Stimulated activated naive B cell treated with anti-CD40 and anti-IgM and Interleukin-4, amounts not matched to agents 10 μg/mL and 1 μg/mL and 100 μg/mL, for 72 hours (primary cell): ENCODE measurements around the gene TSHZ2.

ENCODE experiments used
- ATAC-seq, 2 donors: fragments of 150-1000 bp; cut with Tn5 transposase; replicated peaks; 2 replicates each; pipeline ENCODE4 v1.10.0; 2021; ENCODE audit warnings: moderate library complexity in 1 of 2
- DNase-seq: peaks from one replicate; pipeline ENCODE4 v3.0.0; 2021
- H3K27ac Mint-ChIP-seq: one replicate; pipeline ENCODE4 v1.8.0; 2022; ENCODE audit warnings: mild to moderate bottlenecking, mixed read lengths
- H3K27me3 Mint-ChIP-seq, 2 donors: one replicate each; pipeline ENCODE4 v1.8.0; 2022; ENCODE audit warnings: mixed read lengths in 2 of 2
- H3K36me3 Mint-ChIP-seq, 2 donors: one replicate each; pipeline ENCODE4 v1.8.0; 2022; ENCODE audit warnings: mixed read lengths in 2 of 2, mild to moderate bottlenecking in 1 of 2
- H3K4me1 Mint-ChIP-seq, 2 donors: one replicate each; pipeline ENCODE4 v1.8.0; 2022; ENCODE audit warnings: mixed read lengths in 2 of 2, mild to moderate bottlenecking in 1 of 2
- H3K4me3 Mint-ChIP-seq, 2 donors: one replicate each; pipeline ENCODE4 v1.8.0; 2022; ENCODE audit warnings: mild to moderate bottlenecking in 2 of 2, mixed read lengths in 2 of 2, moderate library complexity in 1 of 2
- H3K9me3 Mint-ChIP-seq, 2 donors: one replicate each; pipeline ENCODE4 v1.8.0; 2022; ENCODE audit warnings: mixed read lengths in 2 of 2, mild to moderate bottlenecking in 1 of 2

The TSHZ2 gene

GRCh38 chr20:53097371-53097770 is 125.2 kb downstream of the TSHZ2 start:
- no peaks in the 10 kb centered on the region for H3K4me1 Mint-ChIP-seq
- DNase-seq: no peak
- H3K9me3 Mint-ChIP-seq: peaks cover 1 to 4% of the 10 kb centered on the region in 2 donors
- no peaks in the 10 kb centered on the region for H3K36me3 Mint-ChIP-seq
- H3K27ac Mint-ChIP-seq: no peak overlapping the region
- H3K4me3 Mint-ChIP-seq: no peak overlapping the region
- H3K27me3 Mint-ChIP-seq: peaks cover 0 to 8% of the 10 kb centered on the region in 2 donors
- no peak for ATAC-seq

GRCh38 chr20:53097791-53098190 is 125.6 kb downstream of the TSHZ2 start:
- DNase-seq (no peak), ATAC-seq (no peak)
- no peak overlapping the region for H3K4me3 Mint-ChIP-seq
- peak overlapping the region; percentile 32 for H3K27ac Mint-ChIP-seq
- H3K4me1 Mint-ChIP-seq: no peaks in the 10 kb centered on the region
- H3K9me3 Mint-ChIP-seq: peaks cover 1 to 4% of the 10 kb centered on the region in 2 donors
- no peaks in the 10 kb centered on the region for H3K36me3 Mint-ChIP-seq
- peaks cover 0 to 8% of the 10 kb centered on the region in 2 donors for H3K27me3 Mint-ChIP-seq

- DNase-seq: no peak
- no peak for ATAC-seq
- Mint-ChIP-seq H3K9me3 (peaks cover 1 to 4% of the 10 kb centered on the region in 2 donors), H3K36me3 (no peaks in the 10 kb centered on the region), H3K4me1 (no peaks in the 10 kb centered on the region), H3K27ac (no peak overlapping the region), H3K27me3 (peaks cover 0 to 8% of the 10 kb centered on the region in 2 donors), H3K4me3 (no peak overlapping the region)
These were observed 126.5 kb downstream of the TSHZ2 start for GRCh38 chr20:53098621-53099020.

- Mint-ChIP-seq H3K4me1 (no peaks in the 10 kb centered on the region), H3K9me3 (peaks cover 1 to 4% of the 10 kb centered on the region in 2 donors), H3K27ac (no peak overlapping the region), H3K36me3 (no peaks in the 10 kb centered on the region), H3K27me3 (peaks cover 0 to 8% of the 10 kb centered on the region in 2 donors), H3K4me3 (no peak overlapping the region)
- DNase-seq (no peak), ATAC-seq (no peak)
These were observed 127.7 kb downstream of the TSHZ2 start for GRCh38 chr20:53099856-53100255.

- ATAC-seq (no peak), DNase-seq (no peak)
- H3K4me3 Mint-ChIP-seq: no peak overlapping the region
- H3K36me3 Mint-ChIP-seq: no peaks in the 10 kb centered on the region
- peaks cover 1 to 4% of the 10 kb centered on the region in 2 donors for H3K9me3 Mint-ChIP-seq
- peaks cover 0 to 4% of the 10 kb centered on the region in 2 donors for H3K27me3 Mint-ChIP-seq
- H3K4me1 Mint-ChIP-seq: no peaks in the 10 kb centered on the region
- no peak overlapping the region for H3K27ac Mint-ChIP-seq
These were observed 128.3 kb downstream of the TSHZ2 start for GRCh38 chr20:53100476-53100911.

- H3K4me1 Mint-ChIP-seq: no peaks in the 10 kb centered on the region
- peaks cover 1 to 4% of the 10 kb centered on the region in 2 donors for H3K9me3 Mint-ChIP-seq
- peaks cover 0 to 4% of the 10 kb centered on the region in 2 donors for H3K27me3 Mint-ChIP-seq
- ATAC-seq (no peak), DNase-seq (no peak)
- H3K27ac Mint-ChIP-seq: no peak overlapping the region
- H3K4me3 Mint-ChIP-seq: no peak overlapping the region
- no peaks in the 10 kb centered on the region for H3K36me3 Mint-ChIP-seq
These were observed 130.0 kb downstream of the TSHZ2 start for GRCh38 chr20:53101992-53102760.

GRCh38 chr20:53103124-53103523 is 131.0 kb downstream of the TSHZ2 start:
- H3K4me3 Mint-ChIP-seq: no peak overlapping the region
- peaks cover 1 to 4% of the 10 kb centered on the region in 2 donors for H3K9me3 Mint-ChIP-seq
- ATAC-seq (no peak), DNase-seq (no peak)
- H3K4me1 Mint-ChIP-seq: no peaks in the 10 kb centered on the region
- H3K27me3 Mint-ChIP-seq: peaks cover 0 to 4% of the 10 kb centered on the region in 2 donors
- no peak overlapping the region for H3K27ac Mint-ChIP-seq
- H3K36me3 Mint-ChIP-seq: no peaks in the 10 kb centered on the region

GRCh38 chr20:53104884-53105283 is 132.7 kb downstream of the TSHZ2 start:
- Mint-ChIP-seq H3K4me3 (no peak overlapping the region), H3K36me3 (no peaks in the 10 kb centered on the region), H3K4me1 (no peaks in the 10 kb centered on the region), H3K9me3 (no peaks in the 10 kb centered on the region), H3K27ac (no peak overlapping the region), H3K27me3 (peaks cover 0 to 4% of the 10 kb centered on the region in 2 donors)
- ATAC-seq (no peak), DNase-seq (no peak)

GRCh38 chr20:53116733-53117132 is 144.6 kb downstream of the TSHZ2 start:
- ATAC-seq: no peak
- H3K4me1 Mint-ChIP-seq: no peaks in the 10 kb centered on the region
- peaks cover 2 to 4% of the 10 kb centered on the region in 2 donors for H3K9me3 Mint-ChIP-seq
- H3K36me3 Mint-ChIP-seq: no peaks in the 10 kb centered on the region
- DNase-seq: no peak
- peaks cover 10 to 22% of the 10 kb centered on the region in 2 donors for H3K27me3 Mint-ChIP-seq
- no peak overlapping the region for H3K27ac Mint-ChIP-seq
- H3K4me3 Mint-ChIP-seq: no peak overlapping the region

GRCh38 chr20:53122853-53123252 is 150.7 kb downstream of the TSHZ2 start:
- no peaks in the 10 kb centered on the region for H3K36me3 Mint-ChIP-seq
- no peaks in the 10 kb centered on the region for H3K4me1 Mint-ChIP-seq
- H3K4me3 Mint-ChIP-seq: no peak overlapping the region
- DNase-seq (no peak), ATAC-seq (no peak)
- H3K9me3 Mint-ChIP-seq: no peaks in the 10 kb centered on the region
- peaks cover 19 to 26% of the 10 kb centered on the region in 2 donors for H3K27me3 Mint-ChIP-seq
- H3K27ac Mint-ChIP-seq: no peak overlapping the region

- no peak for DNase-seq
- no peak for ATAC-seq
- no peak overlapping the region for H3K27ac Mint-ChIP-seq
- no peaks in the 10 kb centered on the region for H3K4me1 Mint-ChIP-seq
- H3K27me3 Mint-ChIP-seq: peaks cover 14 to 18% of the 10 kb centered on the region in 2 donors
- no peak overlapping the region for H3K4me3 Mint-ChIP-seq
- peaks cover 0 to 2% of the 10 kb centered on the region in 2 donors for H3K9me3 Mint-ChIP-seq
- H3K36me3 Mint-ChIP-seq: no peaks in the 10 kb centered on the region
These were observed 152.0 kb downstream of the TSHZ2 start for GRCh38 chr20:53124075-53124551.

GRCh38 chr20:53124803-53125202 is 152.6 kb downstream of the TSHZ2 start:
- peaks cover 13 to 16% of the 10 kb centered on the region in 2 donors for H3K27me3 Mint-ChIP-seq
- H3K4me1 Mint-ChIP-seq: no peaks in the 10 kb centered on the region
- no peaks in the 10 kb centered on the region for H3K36me3 Mint-ChIP-seq
- H3K9me3 Mint-ChIP-seq: peaks cover 0 to 2% of the 10 kb centered on the region in 2 donors
- ATAC-seq: no peak
- H3K4me3 Mint-ChIP-seq: no peak overlapping the region
- no peak overlapping the region for H3K27ac Mint-ChIP-seq
- DNase-seq: no peak

GRCh38 chr20:53126185-53126584 is 154.0 kb downstream of the TSHZ2 start:
- no peak overlapping the region for H3K4me3 Mint-ChIP-seq
- peaks cover 0 to 2% of the 10 kb centered on the region in 2 donors for H3K9me3 Mint-ChIP-seq
- no peaks in the 10 kb centered on the region for H3K36me3 Mint-ChIP-seq
- DNase-seq (no peak), ATAC-seq (no peak)
- no peaks in the 10 kb centered on the region for H3K4me1 Mint-ChIP-seq
- H3K27me3 Mint-ChIP-seq: peaks cover 10 to 12% of the 10 kb centered on the region in 2 donors
- H3K27ac Mint-ChIP-seq: no peak overlapping the region

- peaks cover 10 to 17% of the 10 kb centered on the region in 2 donors for H3K27me3 Mint-ChIP-seq
- DNase-seq (no peak), ATAC-seq (no peak)
- no peak overlapping the region for H3K27ac Mint-ChIP-seq
- peaks cover 0 to 2% of the 10 kb centered on the region in 2 donors for H3K9me3 Mint-ChIP-seq
- H3K4me1 Mint-ChIP-seq: no peaks in the 10 kb centered on the region
- no peaks in the 10 kb centered on the region for H3K36me3 Mint-ChIP-seq
- no peak overlapping the region for H3K4me3 Mint-ChIP-seq
These were observed 154.9 kb downstream of the TSHZ2 start for GRCh38 chr20:53127027-53127426.

GRCh38 chr20:53128004-53128403 is 155.8 kb downstream of the TSHZ2 start:
- peaks cover 7 to 14% of the 10 kb centered on the region in 2 donors for H3K27me3 Mint-ChIP-seq
- H3K4me1 Mint-ChIP-seq: no peaks in the 10 kb centered on the region
- ATAC-seq (no peak), DNase-seq (no peak)
- no peak overlapping the region for H3K27ac Mint-ChIP-seq
- no peaks in the 10 kb centered on the region for H3K36me3 Mint-ChIP-seq
- H3K4me3 Mint-ChIP-seq: no peak overlapping the region
- H3K9me3 Mint-ChIP-seq: peaks cover 0 to 2% of the 10 kb centered on the region in 2 donors
